Ramos (cell line): ENCODE data around the gene ICAM2.

ENCODE experiments used
- in situ Hi-C: fragments of 300-500 bp; cut with MboI; formaldehyde crosslinking; loops from one replicate; pipeline ENCODE4 v1.14.3; 2022; ENCODE audit warnings: low sequenced_read_pairs; ENCODE audit not compliant: unreplicated experiment

Gene ICAM2

GRCh38 chr17:63999680-64000531 is 20.5 kb downstream of the ICAM2 start:
- in situ Hi-C loops = no loop called here

- in situ Hi-C loops = no loop called here
Measured at GRCh38 chr17:63998721-63999679, 21.4 kb downstream of the ICAM2 start.

- in situ Hi-C loops = no loop called here
Measured at GRCh38 chr17:63998050-63998720, 22.2 kb downstream of the ICAM2 start, which contains the start of gene PRR29. PRR29 (plus strand) TSS chr17:63998351; CDS start chr17:63998365, 14 bp downstream.

GRCh38 chr17:63997341-63998048 is 22.9 kb downstream of the ICAM2 start:
- in situ Hi-C loops = no loop called here

DNA sequence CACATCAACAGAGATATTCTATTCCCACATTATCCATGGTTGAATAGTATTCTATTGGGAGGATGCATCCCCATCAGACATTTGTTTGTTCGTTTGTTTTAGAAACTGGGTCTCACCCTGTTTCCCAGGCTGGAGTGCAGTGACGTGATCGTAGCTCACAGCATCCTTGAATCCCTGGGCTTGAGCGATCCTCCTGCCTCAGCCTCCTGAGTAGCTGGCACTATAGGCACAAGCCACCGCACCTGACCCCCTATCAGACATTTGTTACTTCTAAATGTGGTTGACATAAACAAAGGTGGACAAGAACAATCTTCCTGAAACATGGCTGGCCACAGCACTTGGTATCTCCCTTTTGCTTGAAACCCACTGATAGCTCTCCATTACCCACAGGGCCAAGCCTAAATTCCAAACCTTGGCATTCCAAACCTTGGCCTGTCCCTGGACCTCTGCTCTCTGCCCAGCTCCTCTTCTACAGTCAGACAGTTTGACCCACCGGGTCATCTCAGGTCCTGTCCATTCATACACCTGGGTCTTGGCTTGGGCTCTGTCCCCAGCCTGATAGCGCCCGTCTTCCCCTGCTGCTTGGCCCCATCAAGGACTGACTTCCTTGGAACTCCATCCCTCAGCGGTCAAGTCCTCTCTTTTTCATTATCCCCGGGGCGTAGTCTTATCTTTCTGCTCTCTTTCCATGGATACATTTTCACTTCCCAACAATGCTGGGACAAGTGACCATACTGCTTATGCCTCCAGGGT is 23.8 kb downstream of the ICAM2 start:
- in situ Hi-C loops = no loop called here

- in situ Hi-C loops = no loop called here
Measured at GRCh38 chr17:63995626-63996025, 24.8 kb downstream of the ICAM2 start.

DNA sequence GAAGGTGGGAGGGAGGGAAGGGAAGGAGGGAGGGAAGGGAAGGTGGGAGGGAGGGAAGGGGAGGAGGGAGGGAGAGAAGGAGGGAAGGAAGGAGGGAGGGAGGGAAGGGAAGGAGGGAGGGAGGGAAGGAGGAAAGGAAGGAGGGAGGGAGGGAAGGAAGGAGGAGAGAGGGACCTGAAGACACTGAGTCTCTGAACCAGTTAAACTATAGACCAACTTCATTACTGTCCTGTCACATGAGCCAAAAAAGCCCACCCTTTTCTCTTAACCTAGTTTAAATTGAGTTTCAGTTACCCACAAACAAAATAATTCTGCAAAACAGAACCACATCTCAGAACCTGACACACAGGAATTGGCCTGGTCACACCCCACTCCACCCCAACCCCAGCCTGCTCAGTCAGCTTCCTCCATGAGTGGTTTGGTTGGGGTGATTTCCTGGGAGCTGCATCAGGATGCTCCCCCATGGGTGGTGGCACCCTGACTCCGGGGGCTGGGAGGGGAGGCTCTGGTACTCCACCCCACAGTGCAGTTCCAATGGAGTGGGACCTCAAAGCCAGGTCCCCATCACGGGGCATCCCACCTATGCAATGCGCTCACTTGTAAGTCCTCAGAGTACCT is 27.0 kb downstream of the ICAM2 start:
- in situ Hi-C loops = no loop called here

- in situ Hi-C loops = no loop called here
Measured at GRCh38 chr17:63991611-63992010, 28.8 kb downstream of the ICAM2 start.

DNA sequence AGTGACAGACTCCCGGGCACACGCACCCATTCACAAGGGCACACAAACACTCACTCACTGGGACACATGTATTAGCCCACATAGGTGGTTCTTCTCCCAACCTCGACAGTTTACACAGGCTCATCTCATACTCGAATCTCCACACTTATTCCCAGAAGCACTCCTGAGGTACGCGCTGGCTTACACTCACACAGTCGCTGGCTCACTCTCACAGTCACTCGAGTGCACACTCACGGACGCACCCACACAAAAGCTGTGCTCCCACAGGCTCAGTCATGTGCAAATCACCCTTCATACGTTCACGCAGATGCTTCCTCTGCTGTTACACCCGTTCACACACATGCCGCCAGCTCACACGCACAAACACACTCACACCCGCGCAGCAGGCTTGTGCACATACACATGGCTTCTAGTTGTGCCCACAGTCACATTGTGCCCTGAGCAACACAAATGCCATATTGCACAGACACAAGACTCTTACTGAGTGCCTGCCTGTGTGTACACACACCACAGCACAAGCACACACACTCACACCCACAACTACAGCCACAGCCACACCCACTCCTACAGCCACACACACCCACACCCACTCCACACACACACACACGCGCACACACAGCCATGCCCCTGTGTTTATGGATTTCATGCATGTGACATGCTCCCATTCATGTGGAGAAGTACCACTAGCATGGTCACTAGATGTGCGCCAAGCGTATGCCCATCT is 30.6 kb downstream of the ICAM2 start:
- in situ Hi-C loops = no loop called here

DNA sequence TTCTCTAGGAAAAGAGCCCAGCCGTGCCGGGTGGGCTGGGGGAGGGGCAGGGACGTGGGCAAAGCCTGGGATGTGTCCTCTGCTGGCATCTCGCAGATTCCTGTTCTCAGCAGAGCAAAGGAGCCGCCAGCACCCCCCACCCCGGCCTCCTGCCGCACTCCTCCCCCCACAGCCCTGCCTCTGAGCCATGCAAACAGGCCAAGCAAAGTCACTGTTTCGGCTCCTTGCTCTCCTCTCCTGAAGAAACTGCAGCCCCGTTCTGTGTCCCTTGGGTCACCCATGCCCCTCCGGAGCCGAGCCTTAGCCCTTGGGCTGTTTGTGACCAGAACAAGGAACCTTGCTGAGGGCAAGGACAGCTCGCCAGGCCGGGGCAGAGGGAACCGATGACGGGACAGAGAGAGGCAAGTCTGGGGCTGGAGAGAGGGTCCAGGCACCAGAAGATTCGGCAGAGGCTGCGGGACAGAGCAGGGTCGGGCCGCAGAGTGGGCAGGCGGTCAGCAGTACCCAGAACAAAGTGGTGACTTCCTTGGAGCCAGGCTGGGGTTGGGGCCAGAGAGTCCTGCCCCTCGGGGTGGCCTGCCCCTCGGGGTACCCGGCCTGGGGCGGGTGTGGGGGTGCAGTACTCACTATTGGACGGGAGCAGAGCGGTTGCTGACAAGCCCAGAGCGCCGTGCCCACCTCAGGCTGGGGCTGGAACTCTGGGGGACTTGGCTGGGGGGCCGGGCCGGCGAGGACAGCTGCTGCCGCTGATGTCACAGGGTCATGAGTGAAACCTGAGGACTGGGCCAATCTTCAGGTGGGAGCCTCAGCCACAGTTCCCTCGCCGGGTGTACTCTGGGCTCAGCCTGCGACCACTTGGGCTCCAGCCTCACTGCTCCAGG is 31.5 kb downstream of the ICAM2 start:
- in situ Hi-C loops = no loop called here

DNA sequence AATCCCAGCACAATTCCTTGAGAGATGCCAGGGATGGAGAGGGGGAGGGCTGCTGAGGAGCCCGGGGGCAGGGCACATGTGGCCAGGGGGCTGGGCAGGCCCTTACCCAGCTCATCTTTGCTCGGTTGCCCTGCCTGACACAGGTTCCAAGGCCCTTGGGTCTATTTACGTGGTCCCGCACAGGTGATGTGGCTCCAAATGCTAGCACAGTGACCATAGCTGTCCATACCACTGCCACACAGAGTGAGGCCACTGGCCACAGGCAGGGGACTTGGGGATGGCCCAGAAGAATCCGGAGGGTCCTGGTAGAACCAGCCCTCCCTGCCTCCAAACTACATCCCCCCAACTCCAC is 32.3 kb downstream of the ICAM2 start:
- in situ Hi-C loops = no loop called here

GRCh38 chr17:63987221-63988126 is 33.0 kb downstream of the ICAM2 start:
- in situ Hi-C loops = no loop called here

DNA sequence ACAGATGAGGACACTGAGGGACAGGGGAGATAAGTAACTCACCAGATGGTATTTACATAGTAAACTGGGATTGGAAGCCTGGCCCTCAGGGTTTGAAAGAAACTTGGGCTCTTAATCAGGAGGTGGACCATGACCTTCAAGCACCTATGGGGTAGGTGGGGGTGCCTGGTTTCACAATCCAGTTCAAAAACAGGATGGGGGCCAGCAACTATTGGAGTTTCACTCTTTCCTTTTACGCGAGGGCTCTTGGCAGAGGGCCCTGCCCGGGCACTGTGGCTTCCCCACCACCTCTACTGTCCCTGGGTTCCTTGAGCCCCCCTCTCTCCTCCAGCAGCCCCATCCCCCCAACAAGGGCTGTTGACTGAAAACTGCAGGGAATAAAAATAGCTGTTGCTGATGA is 33.6 kb downstream of the ICAM2 start:
- in situ Hi-C loops = no loop called here

- in situ Hi-C loops = no loop called here
Measured at GRCh38 chr17:63985387-63986140, 34.9 kb downstream of the ICAM2 start.

DNA sequence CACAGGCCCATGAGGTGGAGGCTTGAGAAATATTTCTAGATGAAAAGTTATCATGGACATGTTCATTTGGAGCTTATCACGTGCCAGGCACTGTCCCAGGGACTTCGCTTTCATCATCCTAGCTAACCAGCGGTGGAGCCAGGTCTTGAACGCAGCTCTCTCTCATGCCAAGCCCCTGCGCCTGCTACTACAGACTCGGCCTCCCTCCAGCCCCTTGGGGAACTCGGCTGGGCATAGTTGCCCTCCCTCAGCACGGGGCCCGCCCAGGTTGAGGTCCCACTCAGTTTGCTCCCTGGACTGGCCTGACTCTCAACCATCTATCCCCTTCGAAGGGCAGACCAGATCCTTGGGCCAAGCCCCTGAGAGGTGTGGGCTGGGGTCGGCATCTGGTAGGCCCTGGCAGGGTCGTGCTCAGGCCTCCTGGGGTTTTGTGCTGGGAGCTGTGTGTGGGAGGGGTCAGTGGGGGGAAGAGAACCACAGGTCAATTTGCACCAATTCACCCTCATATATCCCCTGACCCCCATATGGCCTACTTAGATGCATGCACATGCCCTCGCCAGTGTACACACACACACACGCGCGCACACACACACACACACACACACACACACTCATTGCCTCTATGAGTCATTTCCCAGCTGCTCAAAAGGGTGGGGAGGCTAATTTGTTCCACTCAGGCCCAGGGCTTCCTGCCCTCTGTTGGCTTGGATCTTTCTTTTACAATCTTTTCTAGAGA is 35.6 kb downstream of the ICAM2 start:
- in situ Hi-C loops = no loop called here
